ENCODE data around the gene C19orf12. TPM values are rescaled to one million over a fixed set of nuclear protein-coding genes. Genes with fewer than 3 reads are reported as not detected.

Gene C19orf12
- total and polyA plus RNA-seq, 2 donors: 18.1 to 27.5 TPM

GRCh38 chr19:29694669-29695627 is 20.1 kb downstream of the C19orf12 start:
- 82% methylated on average over 19 of the region's 19 CpGs for WGBS
- Histone ChIP-seq H3K9me3 (ENCODE audit: control insufficient read depth in 2 of 2, insufficient read depth in 1 of 2, low read length in 1 of 2) (peaks cover 2 to 17% of the 10 kb centered on the region in 2 donors), H3K36me3 (ENCODE audit: control insufficient read depth in 2 of 2, insufficient read depth in 2 of 2, low read length in 1 of 2) (no peaks in the 10 kb centered on the region), H3K4me1 (ENCODE audit: control insufficient read depth in 2 of 2, insufficient read depth in 2 of 2, low read length in 2 of 2) (no peaks in the 10 kb centered on the region), H3K4me3 (ENCODE audit: low read length in 2 of 2) (no peak overlapping the region), H3K27ac (ENCODE audit: low read depth in 1 of 2, low read length in 1 of 2) (no peak overlapping the region), H3K27me3 (ENCODE audit: control insufficient read depth in 2 of 2, insufficient read depth in 1 of 2, low read length in 1 of 2) (no peaks in the 10 kb centered on the region)
- DNase-seq (ENCODE audit: low read depth in 6 of 9, low spot score in 9 of 9): peak in 3 of 9 donors; percentile 56 to 72 (median 70)

- no peaks in the 10 kb centered on the region for H3K36me3 ChIP-seq (ENCODE audit: control insufficient read depth in 2 of 2, insufficient read depth in 2 of 2, low read length in 1 of 2)
- H3K27ac ChIP-seq (ENCODE audit: low read depth in 1 of 2, low read length in 1 of 2): no peak overlapping the region
- WGBS: 98% methylated on average over 5 of the region's 5 CpGs
- no peak overlapping the region for H3K4me3 ChIP-seq (ENCODE audit: low read length in 2 of 2)
- DNase-seq (ENCODE audit: low read depth in 6 of 9, low spot score in 9 of 9): no peak
- no peaks in the 10 kb centered on the region for H3K27me3 ChIP-seq (ENCODE audit: control insufficient read depth in 2 of 2, insufficient read depth in 1 of 2, low read length in 1 of 2)
- H3K9me3 ChIP-seq (ENCODE audit: control insufficient read depth in 2 of 2, insufficient read depth in 1 of 2, low read length in 1 of 2): peaks cover 2 to 17% of the 10 kb centered on the region in 2 donors
- H3K4me1 ChIP-seq (ENCODE audit: control insufficient read depth in 2 of 2, insufficient read depth in 2 of 2, low read length in 2 of 2): no peaks in the 10 kb centered on the region
Observed at GRCh38 chr19:29694161-29694560, 20.9 kb downstream of the C19orf12 start.

- no peak overlapping the region for H3K4me3 ChIP-seq (ENCODE audit: low read length in 2 of 2)
- H3K27me3 ChIP-seq (ENCODE audit: control insufficient read depth in 2 of 2, insufficient read depth in 1 of 2, low read length in 1 of 2): no peaks in the 10 kb centered on the region
- no peak overlapping the region for H3K27ac ChIP-seq (ENCODE audit: low read depth in 1 of 2, low read length in 1 of 2)
- no peaks in the 10 kb centered on the region for H3K36me3 ChIP-seq (ENCODE audit: control insufficient read depth in 2 of 2, insufficient read depth in 2 of 2, low read length in 1 of 2)
- H3K9me3 ChIP-seq (ENCODE audit: control insufficient read depth in 2 of 2, insufficient read depth in 1 of 2, low read length in 1 of 2): peaks cover 2 to 12% of the 10 kb centered on the region in 2 donors
- 57% methylated on average over 2 of the region's 2 CpGs for WGBS
- no peaks in the 10 kb centered on the region for H3K4me1 ChIP-seq (ENCODE audit: control insufficient read depth in 2 of 2, insufficient read depth in 2 of 2, low read length in 2 of 2)
- DNase-seq (ENCODE audit: low read depth in 6 of 9, low spot score in 9 of 9): peak in 1 of 9 donors; percentile 45
Observed at GRCh38 chr19:29690842-29691241, 24.2 kb downstream of the C19orf12 start.

GRCh38 chr19:29687897-29688728 is 26.9 kb downstream of the C19orf12 start:
- no peak overlapping the region for H3K4me3 ChIP-seq (ENCODE audit: low read length in 2 of 2)
- H3K27me3 ChIP-seq (ENCODE audit: control insufficient read depth in 2 of 2, insufficient read depth in 1 of 2, low read length in 1 of 2): no peaks in the 10 kb centered on the region
- no peaks in the 10 kb centered on the region for H3K36me3 ChIP-seq (ENCODE audit: control insufficient read depth in 2 of 2, insufficient read depth in 2 of 2, low read length in 1 of 2)
- peaks cover 0 to 2% of the 10 kb centered on the region in 2 donors for H3K4me1 ChIP-seq (ENCODE audit: control insufficient read depth in 2 of 2, insufficient read depth in 2 of 2, low read length in 2 of 2)
- no peak overlapping the region for H3K27ac ChIP-seq (ENCODE audit: low read depth in 1 of 2, low read length in 1 of 2)
- no peak for DNase-seq (ENCODE audit: low read depth in 6 of 9, low spot score in 9 of 9)
- 74% methylated on average over 18 of the region's 18 CpGs for WGBS
- peaks cover 2 to 9% of the 10 kb centered on the region in 2 donors for H3K9me3 ChIP-seq (ENCODE audit: control insufficient read depth in 2 of 2, insufficient read depth in 1 of 2, low read length in 1 of 2)

GRCh38 chr19:29687244-29687896 is 27.7 kb downstream of the C19orf12 start:
- Histone ChIP-seq H3K27ac (ENCODE audit: low read depth in 1 of 2, low read length in 1 of 2) (peak overlapping the region in 1 of 2 donors; percentile 71), H3K27me3 (ENCODE audit: control insufficient read depth in 2 of 2, insufficient read depth in 1 of 2, low read length in 1 of 2) (no peaks in the 10 kb centered on the region), H3K4me3 (ENCODE audit: low read length in 2 of 2) (no peak overlapping the region), H3K4me1 (ENCODE audit: control insufficient read depth in 2 of 2, insufficient read depth in 2 of 2, low read length in 2 of 2) (peaks cover 0 to 9% of the 10 kb centered on the region in 2 donors), H3K36me3 (ENCODE audit: control insufficient read depth in 2 of 2, insufficient read depth in 2 of 2, low read length in 1 of 2) (no peaks in the 10 kb centered on the region), H3K9me3 (ENCODE audit: control insufficient read depth in 2 of 2, insufficient read depth in 1 of 2, low read length in 1 of 2) (peaks cover 2 to 9% of the 10 kb centered on the region in 2 donors)
- DNase-seq (ENCODE audit: low read depth in 6 of 9, low spot score in 9 of 9): no peak
- 92% methylated on average over 17 of the region's 17 CpGs for WGBS

GRCh38 chr19:29686285-29686805 is 28.7 kb downstream of the C19orf12 start:
- H3K9me3 ChIP-seq (ENCODE audit: control insufficient read depth in 2 of 2, insufficient read depth in 1 of 2, low read length in 1 of 2): peaks cover 2 to 9% of the 10 kb centered on the region in 2 donors
- no peak overlapping the region for H3K4me3 ChIP-seq (ENCODE audit: low read length in 2 of 2)
- no peak overlapping the region for H3K27ac ChIP-seq (ENCODE audit: low read depth in 1 of 2, low read length in 1 of 2)
- H3K4me1 ChIP-seq (ENCODE audit: control insufficient read depth in 2 of 2, insufficient read depth in 2 of 2, low read length in 2 of 2): peaks cover 9 to 20% of the 10 kb centered on the region in 2 donors
- DNase-seq (ENCODE audit: low read depth in 6 of 9, low spot score in 9 of 9): no peak
- WGBS: 96% methylated on average over 8 of the region's 8 CpGs
- no peaks in the 10 kb centered on the region for H3K36me3 ChIP-seq (ENCODE audit: control insufficient read depth in 2 of 2, insufficient read depth in 2 of 2, low read length in 1 of 2)
- no peaks in the 10 kb centered on the region for H3K27me3 ChIP-seq (ENCODE audit: control insufficient read depth in 2 of 2, insufficient read depth in 1 of 2, low read length in 1 of 2)

- H3K4me3 ChIP-seq (ENCODE audit: low read length in 2 of 2): no peak overlapping the region
- no peaks in the 10 kb centered on the region for H3K27me3 ChIP-seq (ENCODE audit: control insufficient read depth in 2 of 2, insufficient read depth in 1 of 2, low read length in 1 of 2)
- H3K27ac ChIP-seq (ENCODE audit: low read depth in 1 of 2, low read length in 1 of 2): no peak overlapping the region
- no peak for DNase-seq (ENCODE audit: low read depth in 6 of 9, low spot score in 9 of 9)
- H3K4me1 ChIP-seq (ENCODE audit: control insufficient read depth in 2 of 2, insufficient read depth in 2 of 2, low read length in 2 of 2): peaks cover 19 to 30% of the 10 kb centered on the region in 2 donors
- peaks cover 0 to 2% of the 10 kb centered on the region in 2 donors for H3K9me3 ChIP-seq (ENCODE audit: control insufficient read depth in 2 of 2, insufficient read depth in 1 of 2, low read length in 1 of 2)
- H3K36me3 ChIP-seq (ENCODE audit: control insufficient read depth in 2 of 2, insufficient read depth in 2 of 2, low read length in 1 of 2): no peaks in the 10 kb centered on the region
- WGBS: 92% methylated on average over 7 of the region's 7 CpGs
Observed at GRCh38 chr19:29685326-29685725, 29.7 kb downstream of the C19orf12 start.

- Histone ChIP-seq H3K9me3 (ENCODE audit: control insufficient read depth in 2 of 2, insufficient read depth in 1 of 2, low read length in 1 of 2) (no peaks in the 10 kb centered on the region), H3K4me1 (ENCODE audit: control insufficient read depth in 2 of 2, insufficient read depth in 2 of 2, low read length in 2 of 2) (peaks cover 40 to 53% of the 10 kb centered on the region in 2 donors), H3K4me3 (ENCODE audit: low read length in 2 of 2) (no peak overlapping the region), H3K27me3 (ENCODE audit: control insufficient read depth in 2 of 2, insufficient read depth in 1 of 2, low read length in 1 of 2) (no peaks in the 10 kb centered on the region), H3K27ac (ENCODE audit: low read depth in 1 of 2, low read length in 1 of 2) (no peak overlapping the region), H3K36me3 (ENCODE audit: control insufficient read depth in 2 of 2, insufficient read depth in 2 of 2, low read length in 1 of 2) (peaks cover 0 to 3% of the 10 kb centered on the region in 2 donors)
- 96% methylated on average over 10 of the region's 10 CpGs for whole genome bisulfite sequencing
- no peak for DNase-seq (ENCODE audit: low read depth in 6 of 9, low spot score in 9 of 9)
Observed at GRCh38 chr19:29683009-29683408, 32.1 kb downstream of the C19orf12 start.

Data from thymus (tissue), 11 donors.